HS-27A (cell line): ENCODE results near the gene ZFP64.
"Not testable (repeated sequence)": the region's sequence is repeated elsewhere in the genome, so short reads cannot be mapped to it uniquely, and the experiment has no call there.

Experiments used
- DNase-seq: peaks from one replicate; pipeline ENCODE4 v3.0.0-alpha.2; 2012; ENCODE audit warnings: low read depth, missing footprints

The ZFP64 gene

GRCh38 chr20:52204136-52204535, 12.6 kb upstream of the ZFP64 start:
- DNase-seq, result no peak

- DNase-seq, result no peak
Measured at GRCh38 chr20:52201395-52201794, 9.8 kb upstream of the ZFP64 start.

- DNase-seq, result no peak
Measured at GRCh38 chr20:52200870-52201269, 9.3 kb upstream of the ZFP64 start.

- no peak for DNase-seq
Measured at GRCh38 chr20:52196845-52197244, 5.3 kb upstream of the ZFP64 start.

DNA sequence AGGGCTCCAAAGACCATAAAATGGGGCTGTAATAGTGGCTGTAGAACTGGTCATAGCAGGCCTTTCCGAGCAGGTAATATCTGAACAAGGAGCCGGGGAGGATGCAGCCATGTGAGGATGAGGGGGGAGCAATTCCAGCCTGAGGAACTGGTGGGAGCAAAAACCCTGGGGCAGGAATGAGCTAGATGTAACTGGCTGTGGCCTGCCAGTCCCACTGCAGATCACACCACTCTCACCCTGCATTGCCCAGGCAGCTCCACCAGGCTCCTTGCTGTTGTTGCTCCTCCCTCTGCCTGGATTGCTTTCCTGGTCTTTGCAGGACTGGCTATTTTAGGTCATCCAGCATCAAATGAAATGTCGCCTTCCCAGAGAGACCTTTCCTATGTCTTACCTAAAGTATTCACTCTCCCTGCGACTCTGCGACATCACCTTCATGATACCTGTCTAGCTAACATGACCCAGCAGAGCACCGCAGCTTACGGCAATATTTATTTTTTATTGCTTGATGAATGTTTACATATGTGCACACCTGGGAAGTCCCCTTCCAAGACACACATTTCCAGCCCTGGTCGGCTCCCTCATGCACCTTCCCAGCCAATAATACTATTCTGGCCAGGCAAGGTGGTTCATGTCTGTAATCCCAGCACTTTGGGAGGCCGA, 2.4 kb upstream of the ZFP64 start:
- no peak for DNase-seq

GRCh38 chr20:52193133-52193532, 1.6 kb upstream of the ZFP64 start:
- no peak for DNase-seq

DNA sequence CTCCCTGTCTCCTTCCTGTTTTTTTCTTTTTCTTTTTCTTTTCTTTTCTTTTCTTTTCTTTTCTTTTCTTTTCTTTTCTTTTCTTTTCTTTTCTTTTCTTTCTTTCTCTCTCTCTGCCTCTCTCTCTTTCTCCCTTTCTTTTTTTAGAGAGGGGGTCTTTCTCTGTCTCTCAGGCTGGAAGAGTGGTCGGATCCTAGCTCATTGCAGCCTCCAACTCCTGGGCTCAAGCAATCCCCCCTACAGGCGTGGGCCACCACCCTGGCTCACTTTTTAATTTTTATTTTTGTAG, 1.1 kb upstream of the ZFP64 start:
- not testable (repeated sequence) for DNase-seq

GRCh38 chr20:52191916-52192718, 538 bp upstream of the ZFP64 start:
- peak; percentile 19 for DNase-seq

GRCh38 chr20:52190437-52191131, 995 bp downstream of the ZFP64 start:
- no peak for DNase-seq

- DNase-seq, result no peak
Measured at GRCh38 chr20:52181766-52182165, 9.8 kb downstream of the ZFP64 start.

GRCh38 chr20:52180180-52180840, 11.3 kb downstream of the ZFP64 start:
- DNase-seq, result no peak

- DNase-seq, result no peak
Measured at GRCh38 chr20:52179331-52180179, 12.0 kb downstream of the ZFP64 start.

- DNase-seq, result no peak
Measured at GRCh38 chr20:52178691-52179090, 12.9 kb downstream of the ZFP64 start.

DNA sequence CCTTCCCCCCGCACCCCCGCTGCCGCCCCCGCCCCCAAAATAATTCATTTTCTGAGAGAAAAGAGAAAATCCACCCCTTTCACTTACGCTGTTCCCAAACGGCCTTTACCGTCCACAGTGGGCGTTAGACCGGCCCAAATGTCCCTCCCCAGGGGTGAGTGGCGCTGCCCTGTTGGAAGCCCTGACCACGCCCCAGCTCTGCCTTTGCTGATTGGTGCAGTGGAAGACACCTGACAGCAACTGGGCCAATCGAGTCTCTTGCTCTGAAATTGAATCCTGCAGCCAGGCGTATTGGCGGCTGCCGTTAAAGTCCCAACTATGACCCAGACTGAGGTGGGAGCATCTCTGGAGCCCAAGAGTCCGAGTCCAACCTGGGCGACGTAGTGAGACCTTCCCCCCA, 15.7 kb downstream of the ZFP64 start:
- no peak for DNase-seq

GRCh38 chr20:52172392-52173047, 19.1 kb downstream of the ZFP64 start:
- DNase-seq, result no peak

GRCh38 chr20:52171025-52171424, 20.6 kb downstream of the ZFP64 start:
- DNase-seq, result no peak

DNA sequence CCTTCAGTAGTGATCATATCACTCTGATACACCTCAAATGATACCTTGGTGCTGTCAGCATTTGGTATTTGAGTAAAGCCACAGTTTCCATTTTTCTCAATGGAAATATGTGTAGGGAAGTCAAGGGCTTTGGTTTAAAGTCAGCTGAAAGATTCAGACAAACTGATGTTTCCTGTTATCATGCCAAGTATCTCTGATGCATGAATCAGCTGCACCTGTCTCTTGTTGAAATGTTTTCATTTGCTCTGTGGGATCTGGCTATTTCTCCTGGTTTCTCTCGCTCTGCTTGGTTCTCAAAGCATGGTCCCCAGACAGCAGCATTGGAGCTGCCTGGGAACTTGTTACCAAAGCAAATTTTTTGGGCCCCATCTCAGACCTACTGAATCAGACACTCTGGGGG, 23.5 kb downstream of the ZFP64 start:
- no peak for DNase-seq

- no peak for DNase-seq
Measured at GRCh38 chr20:52167232-52167840, 24.2 kb downstream of the ZFP64 start.

DNA sequence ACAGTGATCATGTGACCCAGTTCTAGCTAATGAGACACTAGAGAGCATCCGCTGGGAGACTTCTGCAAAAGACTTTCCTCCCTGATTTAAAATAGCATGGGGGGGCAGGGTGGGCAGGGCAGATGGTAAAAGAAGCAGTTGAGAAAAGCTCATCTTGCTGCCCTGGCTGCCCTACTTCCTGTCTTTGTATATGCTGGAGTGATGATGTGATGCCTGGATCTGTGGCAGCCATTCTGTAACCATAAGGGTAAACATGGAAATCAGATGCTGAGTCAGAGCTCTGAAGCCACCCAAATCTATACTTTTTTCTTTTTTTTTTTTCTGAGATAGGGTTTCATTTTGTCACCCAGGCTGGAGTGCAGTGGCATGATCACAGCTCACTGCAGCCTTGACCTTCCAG, 25.4 kb downstream of the ZFP64 start:
- no peak for DNase-seq

DNA sequence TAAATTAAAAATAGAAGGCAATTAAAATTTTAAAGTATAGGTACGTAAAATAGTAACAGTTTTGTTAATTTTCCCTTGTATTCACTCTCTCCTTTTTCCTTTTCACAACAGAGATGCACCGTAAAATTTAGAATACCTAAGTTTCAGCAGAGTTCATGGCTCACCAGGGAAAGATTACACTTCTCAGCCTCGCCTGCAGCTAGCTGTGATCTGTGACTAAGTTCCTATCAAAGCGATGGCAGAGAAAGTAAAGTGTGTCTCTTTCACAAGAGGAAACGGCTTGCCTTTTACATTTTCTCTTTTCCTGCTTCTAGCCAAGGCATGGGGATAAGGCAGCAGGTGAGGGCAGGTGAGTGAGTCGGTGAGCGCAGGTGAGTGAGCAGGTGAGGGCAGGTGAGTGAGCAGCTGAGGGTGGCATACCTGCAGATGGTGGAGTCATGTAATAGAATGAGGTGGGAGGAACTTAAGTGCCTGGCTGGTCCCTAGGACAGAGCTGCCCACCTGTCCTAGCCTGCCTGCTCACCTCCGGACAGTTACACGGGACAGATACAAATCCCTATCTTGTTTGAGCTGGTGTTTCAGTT, 30.9 kb downstream of the ZFP64 start:
- DNase-seq, result no peak
